K562 (cell line): ENCODE data around the gene HRH1. TPM values are rescaled to one million over a fixed set of nuclear protein-coding genes. Genes with fewer than 3 reads are reported as not detected.

ENCODE experiments used
- ATF7 ChIP-seq: fragments of 450-650 bp; IDR thresholded peaks from 2 replicates; pipeline ENCODE4 v1.7.1; 2014; ENCODE audit warnings: mild to moderate bottlenecking, moderate library complexity
- BRF2 ChIP-seq: IDR thresholded peaks from 3 replicates; pipeline ENCODE4 v1.6.1; 2011; ENCODE audit warnings: borderline replicate concordance, mild to moderate bottlenecking; ENCODE audit not compliant: insufficient read length, insufficient read depth
- CEBPG ChIP-seq, 3 experiments: fragments of 200-800 bp in 1 of 3; sonication (Bioruptor generic) in 1 of 3; sonication (generic) in 1 of 3; formaldehyde crosslinking in 1 of 3; IDR thresholded peaks in 2 of 3; conservative IDR thresholded peaks in 1 of 3; 2 replicates each; pipeline versions ENCODE4 v1.6.1 to v1.8.0; 2016 to 2022; ENCODE audit warnings: missing compliant biosample characterization in 2 of 3, missing genetic modification characterization in 2 of 3, mild to moderate bottlenecking in 1 of 3, missing genetic modification reagents in 1 of 3
- ELF2 ChIP-seq: fragments of 250-450 bp; sonication (Bioruptor Pico); IDR thresholded peaks from 2 replicates; pipeline ENCODE4 v1.5.0; 2021; ENCODE audit warnings: mild to moderate bottlenecking
- ELF4 ChIP-seq: fragments of 450-650 bp; formaldehyde crosslinking; IDR thresholded peaks from 2 replicates; pipeline ENCODE4 v1.4.0; 2022; ENCODE audit warnings: missing genetic modification characterization
- ETS2 ChIP-seq: IDR thresholded peaks from 2 replicates; pipeline ENCODE4 v1.6.1; 2016; ENCODE audit warnings: borderline replicate concordance, missing genetic modification characterization, mild to moderate bottlenecking, moderate library complexity, missing compliant biosample characterization; ENCODE audit not compliant: poor library complexity, severe bottlenecking
- HDGF ChIP-seq: fragments of 450-650 bp; IDR thresholded peaks from 2 replicates; pipeline ENCODE4 v1.6.1; 2016
- ILK ChIP-seq: fragments of 450-650 bp; IDR thresholded peaks from 2 replicates; pipeline ENCODE4 v1.6.1; 2016; ENCODE audit warnings: missing genetic modification characterization, low read depth, mild to moderate bottlenecking, missing compliant biosample characterization, moderate library complexity, borderline replicate concordance
- MLLT1 ChIP-seq, 2 experiments: fragments of 450-650 bp; IDR thresholded peaks; 2 replicates each; pipeline ENCODE4 v1.6.1; 2016
- MNT ChIP-seq, 2 experiments: fragments of 450-650 bp; conservative IDR thresholded peaks; 2 replicates each; pipeline ENCODE4 v1.6.1; 2017; ENCODE audit warnings: mild to moderate bottlenecking in 2 of 2, moderate library complexity in 2 of 2
- MYC ChIP-seq, 2 experiments: fragments of 250-450 bp in 1 of 2; sonication (Bioruptor Pico) in 1 of 2; IDR thresholded peaks; 2 replicates each; pipeline versions ENCODE4 v1.5.1 to v1.6.1; 2012 to 2021; ENCODE audit warnings: low read depth in 2 of 2, borderline replicate concordance in 1 of 2, improper control_type of control experiment in 1 of 2, low read length in 1 of 2, mild to moderate bottlenecking in 1 of 2, moderate library complexity in 1 of 2
- RBM34 ChIP-seq: fragments of 200-400 bp; formaldehyde crosslinking; IDR thresholded peaks from 2 replicates; pipeline ENCODE4 v1.6.1; 2018; ENCODE audit warnings: low read length, borderline replicate concordance; ENCODE audit not compliant: insufficient read depth
- RCOR1 ChIP-seq, 2 experiments: IDR thresholded peaks; 2 replicates each; pipeline ENCODE4 v1.6.1; 2012; ENCODE audit warnings: low read depth in 2 of 2, low read length in 2 of 2, borderline replicate concordance in 1 of 2, improper control_type of control experiment in 1 of 2
- RUNX1 ChIP-seq: sonication (generic); IDR thresholded peaks from 2 replicates; pipeline ENCODE4 v1.6.1; 2016; ENCODE audit warnings: antibody characterized with exemption, low read depth
- SIN3B ChIP-seq: fragments of 450-650 bp; IDR thresholded peaks from 2 replicates; pipeline ENCODE4 v1.6.1; 2017; ENCODE audit warnings: low read depth, mild to moderate bottlenecking, moderate library complexity
- SMAD1 ChIP-seq: fragments of 150-350 bp; IDR thresholded peaks from 2 replicates; pipeline ENCODE4 v1.6.1; 2014; ENCODE audit warnings: low read length, low read depth; ENCODE audit not compliant: partially characterized antibody
- TCF7L2 ChIP-seq: fragments of 150-350 bp; IDR thresholded peaks from 2 replicates; pipeline ENCODE4 v1.6.1; 2016; ENCODE audit warnings: low read depth, mild to moderate bottlenecking, low read length, moderate library complexity
- XRCC4 ChIP-seq: IDR thresholded peaks from one replicate; pipeline ENCODE4 v1.6.1; 2011; ENCODE audit not compliant: insufficient read depth, insufficient read length; ENCODE audit errors: extremely low read depth
- ZBTB17 ChIP-seq: fragments of 450-650 bp; formaldehyde crosslinking; IDR thresholded peaks from 2 replicates; pipeline ENCODE4 v1.4.0; 2020; ENCODE audit warnings: mild to moderate bottlenecking
- ZFP30 ChIP-seq: fragments of 250-450 bp; sonication (Bioruptor Pico); IDR thresholded peaks from 2 replicates; pipeline ENCODE4 v1.8.0; 2022; ENCODE audit warnings: moderate library complexity, mild to moderate bottlenecking, inconsistent platforms, borderline replicate concordance
- ZNF121 ChIP-seq: sonication (generic); formaldehyde crosslinking; conservative IDR thresholded peaks from 2 replicates; pipeline ENCODE4 v1.8.0; 2022; ENCODE audit warnings: missing genetic modification reagents
- polyA plus RNA-seq, 8 experiments: library from polyadenylated mRNA; depleted of rRNA in 4 of 8; stranded (reverse) in 5 of 8; unstranded in 3 of 8; fragments of >200 nt; fragmentation: Nextera tagmentation in 2 of 8; fragmentation: Illumina TruSeq in 1 of 8; extraction: Ambion mirVana in 2 of 8; extraction: Trizol in 1 of 8; gene quantifications; 2 replicates each; pipeline versions ENCODE4 v1.2.1 to v1.2.3, GENCODE V29; 2011 to 2014; ENCODE audit warnings: inconsistent platforms in 1 of 8, missing spikeins in 1 of 8
- total RNA-seq, 7 experiments: library from RNA; depleted of rRNA in 6 of 7; stranded (reverse); fragments of >200 nt in 6 of 7; fragmentation: Illumina TruSeq in 2 of 7; extraction: Trizol in 2 of 7; gene quantifications; 2 replicates each; pipeline versions ENCODE4 v1.2.1 to v1.2.3, GENCODE V29; 2011 to 2021; ENCODE audit warnings: low replicate concordance in 1 of 7

The HRH1 gene
- total and polyA plus RNA-seq, 9 of the 15 experiments (the other 6 are each of a cell fraction or from before 2014, with no cell fraction given) = 0.03 to 0.15 (median 0.06) TPM; not detected in 1

GRCh38 chr3:11271986-11272904 is 118.0 kb downstream of the HRH1 start, which contains the start of gene ATG7 (continued):
- TF ChIP-seq MYC (IDR thresholded peaks at IDR 0.05; ENCODE audit: low read depth, low read length) (peak; percentile 71), MYC (CRISPR knock-in tag; IDR thresholded peaks at IDR 0.05; ENCODE audit: borderline replicate concordance, low read depth) (0 out of 2 replicates have a peak, but pooled peaks have one; percentile 37), HDGF (peak; percentile 77; the same call in 1 of the 2 replicates), CEBPG (CRISPR knock-in tag; IDR thresholded peaks at IDR 0.05) (peak; percentile 99), CEBPG (tag; conservative IDR thresholded peaks at IDR 0.05 in 1 of 2, IDR thresholded peaks at IDR 0.05 in 1 of 2) (peak; percentile 99 to 100), RCOR1 (IDR thresholded peaks at IDR 0.05; ENCODE audit: borderline replicate concordance in 1 of 2, low read depth in 2 of 2, low read length in 2 of 2) (peak in 1 of 2 experiments; percentile 75; a peak in 2 of 4 replicates), ATF7 (peak; percentile 97), ELF2 (CRISPR knock-in tag) (peak; percentile 98), ETS2 (tag) (no peak), SIN3B (peak; percentile 95), XRCC4 (no peak), RUNX1 (no peak), ELF4 (CRISPR knock-in tag) (peak; percentile 95), ZBTB17 (CRISPR knock-in tag) (0 out of 2 replicates have a peak, but pooled peaks have one; percentile 33), MNT (conservative IDR thresholded peaks at IDR 0.05) (peak; percentile 92 to 96), ZFP30 (no peak), MLLT1 (IDR thresholded peaks at IDR 0.05) (peak in 1 of 2 experiments; percentile 78; a peak in 1 of 4 replicates), TCF7L2 (0 out of 2 replicates have a peak, but pooled peaks have one; percentile 16), ILK (no peak), SMAD1 (peak; percentile 11), RBM34 (no peak), BRF2 (no peak), ZNF121 (no peak)
